Spleen (tissue), 7 donors: ENCODE measurements around the gene SPDYE18.
"Not testable (repeated sequence)": the region's sequence is repeated elsewhere in the genome, so short reads cannot be mapped to it uniquely, and the experiment has no call there.

Experiments used
- CTCF ChIP-seq, 11 experiments: fragments of 200-600 bp in 7 of 11; fragments of 450-650 bp in 4 of 11; sonication (generic) in 4 of 11; IDR thresholded peaks in 8 of 11; conservative IDR thresholded peaks in 3 of 11; 1 replicate in 7 of 11; 2 replicates in 4 of 11; pipeline versions ENCODE4 v1.4.0 to v1.8.0; 2016 to 2021; ENCODE audit warnings: antibody characterized with exemption in 11 of 11, inconsistent platforms in 4 of 11, mild to moderate bottlenecking in 1 of 11
- POLR2A ChIP-seq, 3 donors: fragments of 450-650 bp; IDR thresholded peaks; one replicate each; pipeline ENCODE4 v1.5.1; 2017; ENCODE audit warnings: antibody characterized with exemption in 3 of 3, mild to moderate bottlenecking in 1 of 3
- POLR2AphosphoS5 ChIP-seq, 3 donors: sonication (generic); formaldehyde crosslinking; IDR thresholded peaks; one replicate each; pipeline ENCODE4 v1.5.1; 2017; ENCODE audit warnings: antibody characterized with exemption in 3 of 3
- donor health status: DM: no; HTN: no; CAD: no; lungs with moderate emphysema.
- donor health status: DM: no; HTN: no; CAD: no.
- donor health status: DM: no; HTN: no; CAD: no.

DNA sequence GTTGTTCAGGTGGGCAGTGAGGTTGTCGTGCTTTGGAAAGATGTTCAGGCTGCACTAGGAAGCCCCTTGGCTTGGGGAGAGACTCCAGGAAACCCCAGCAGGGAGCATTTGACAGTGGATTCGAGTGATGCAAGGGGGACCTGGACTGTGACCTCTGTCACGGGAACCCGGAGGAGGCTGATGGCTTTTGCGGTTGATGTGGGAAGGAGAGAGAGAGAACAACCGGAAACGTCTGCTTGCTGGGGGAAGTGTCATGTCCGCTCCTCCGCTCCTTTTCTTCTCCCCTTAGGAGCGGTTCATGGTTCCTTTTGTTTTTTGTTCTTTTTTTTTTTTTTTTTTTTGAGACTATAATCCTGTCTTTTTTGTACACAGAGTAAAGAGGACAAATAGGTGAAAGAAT is 36.0 kb downstream of the SPDYE18 start:
- not testable (repeated sequence) for TF ChIP-seq POLR2A (IDR thresholded peaks at IDR 0.05); CTCF (IDR thresholded peaks at IDR 0.05 in 8 of 11, conservative IDR thresholded peaks at IDR 0.05 in 3 of 11); POLR2AphosphoS5 (IDR thresholded peaks at IDR 0.05)
